C4-2B (cell line): ENCODE results near the gene KCTD6.

Source experiments
- CTCF ChIP-seq: fragments of 450-650 bp; conservative IDR thresholded peaks from 2 replicates; pipeline ENCODE4 v1.5.1; 2017; ENCODE audit warnings: mild to moderate bottlenecking
- ZFX ChIP-seq: fragments of 450-650 bp; IDR thresholded peaks from 2 replicates; pipeline ENCODE4 v1.6.1; 2017

- TF ChIP-seq CTCF (no peak), ZFX (no peak)
These were observed 39.7 kb upstream of the KCTD6 start for GRCh38 chr3:58452176-58452575.
